ENCODE data around the gene LY6G5C.

DNA sequence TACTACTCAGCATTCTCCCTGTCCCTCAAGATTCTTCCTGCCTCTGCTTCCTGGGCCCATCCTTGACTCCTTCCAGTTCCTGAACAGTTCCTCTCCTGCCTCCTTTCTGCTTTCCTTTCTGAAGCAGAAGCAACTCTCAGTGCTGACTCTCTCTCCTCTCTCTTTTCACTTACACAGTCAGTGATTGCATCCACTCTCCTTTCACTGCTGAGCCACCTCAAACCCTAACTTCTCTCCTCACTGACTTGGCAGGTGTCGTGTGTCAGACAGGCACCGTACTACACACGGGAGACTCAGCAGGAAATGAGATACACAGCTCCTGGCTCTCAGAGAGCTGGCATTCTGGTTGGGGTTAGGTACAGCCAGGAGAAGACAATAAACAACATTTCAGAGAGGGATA, 16.7 kb upstream of the LY6G5C start:
- TF ChIP-seq, protein P1, sequence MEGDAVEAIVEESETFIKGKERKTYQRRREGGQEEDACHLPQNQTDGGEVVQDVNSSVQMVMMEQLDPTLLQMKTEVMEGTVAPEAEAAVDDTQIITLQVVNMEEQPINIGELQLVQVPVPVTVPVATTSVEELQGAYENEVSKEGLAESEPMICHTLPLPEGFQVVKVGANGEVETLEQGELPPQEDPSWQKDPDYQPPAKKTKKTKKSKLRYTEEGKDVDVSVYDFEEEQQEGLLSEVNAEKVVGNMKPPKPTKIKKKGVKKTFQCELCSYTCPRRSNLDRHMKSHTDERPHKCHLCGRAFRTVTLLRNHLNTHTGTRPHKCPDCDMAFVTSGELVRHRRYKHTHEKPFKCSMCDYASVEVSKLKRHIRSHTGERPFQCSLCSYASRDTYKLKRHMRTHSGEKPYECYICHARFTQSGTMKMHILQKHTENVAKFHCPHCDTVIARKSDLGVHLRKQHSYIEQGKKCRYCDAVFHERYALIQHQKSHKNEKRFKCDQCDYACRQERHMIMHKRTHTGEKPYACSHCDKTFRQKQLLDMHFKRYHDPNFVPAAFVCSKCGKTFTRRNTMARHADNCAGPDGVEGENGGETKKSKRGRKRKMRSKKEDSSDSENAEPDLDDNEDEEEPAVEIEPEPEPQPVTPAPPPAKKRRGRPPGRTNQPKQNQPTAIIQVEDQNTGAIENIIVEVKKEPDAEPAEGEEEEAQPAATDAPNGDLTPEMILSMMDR (conservative IDR thresholded peaks at IDR 0.05): no peak
- no peak for TF ChIP-seq ZFX (IDR thresholded peaks at IDR 0.05)
